HL-60 (cell line): Measurements from ENCODE around the gene RCAN1.

Experiments
- DNase-seq, 2 experiments: peaks; one replicate each; pipeline ENCODE4 v3.0.0-alpha.2; 2010 to 2020; ENCODE audit warnings: low read depth in 1 of 2, low spot score in 1 of 2
- H3K27ac ChIP-seq: fragments of 250-450 bp; sonication (Bioruptor Pico); replicated peaks from 2 replicates; pipeline ENCODE4 v1.5.1; 2020; ENCODE audit warnings: mild to moderate bottlenecking, moderate library complexity
- H3K27me3 ChIP-seq: fragments of 250-450 bp; sonication (Bioruptor Pico); 2 replicates; pipeline ENCODE4 v1.5.1; 2021; ENCODE audit warnings: mild to moderate bottlenecking, moderate library complexity; ENCODE audit not compliant: insufficient read depth, poor library complexity, severe bottlenecking
- H3K4me3 ChIP-seq: replicated peaks from 2 replicates; pipeline ENCODE4 v1.5.1; 2011; ENCODE audit warnings: mild to moderate bottlenecking, control low read depth, low read length; ENCODE audit not compliant: insufficient read depth
- GABPA ChIP-seq: IDR thresholded peaks from 2 replicates; pipeline ENCODE4 v1.6.1; 2012; ENCODE audit warnings: low read depth
- POLR2AphosphoS5 ChIP-seq: IDR thresholded peaks from 2 replicates; pipeline ENCODE4 v1.6.1; 2012; ENCODE audit warnings: low read depth
- SPI1 ChIP-seq: IDR thresholded peaks from 2 replicates; pipeline ENCODE4 v1.6.1; 2012; ENCODE audit warnings: low read depth, mild to moderate bottlenecking, borderline replicate concordance
- TF ChIP-seq, protein P1 (sequence below): IDR thresholded peaks from one replicate; pipeline ENCODE4 v1.5.1; 2011; ENCODE audit warnings: low read length, control low read depth, inconsistent platforms; ENCODE audit not compliant: insufficient read depth
- TF ChIP-seq, protein P2 (sequence below): IDR thresholded peaks from 2 replicates; pipeline ENCODE4 v1.6.1; 2012; ENCODE audit warnings: low read depth; ENCODE audit not compliant: insufficient replicate concordance

RCAN1 gene

DNA sequence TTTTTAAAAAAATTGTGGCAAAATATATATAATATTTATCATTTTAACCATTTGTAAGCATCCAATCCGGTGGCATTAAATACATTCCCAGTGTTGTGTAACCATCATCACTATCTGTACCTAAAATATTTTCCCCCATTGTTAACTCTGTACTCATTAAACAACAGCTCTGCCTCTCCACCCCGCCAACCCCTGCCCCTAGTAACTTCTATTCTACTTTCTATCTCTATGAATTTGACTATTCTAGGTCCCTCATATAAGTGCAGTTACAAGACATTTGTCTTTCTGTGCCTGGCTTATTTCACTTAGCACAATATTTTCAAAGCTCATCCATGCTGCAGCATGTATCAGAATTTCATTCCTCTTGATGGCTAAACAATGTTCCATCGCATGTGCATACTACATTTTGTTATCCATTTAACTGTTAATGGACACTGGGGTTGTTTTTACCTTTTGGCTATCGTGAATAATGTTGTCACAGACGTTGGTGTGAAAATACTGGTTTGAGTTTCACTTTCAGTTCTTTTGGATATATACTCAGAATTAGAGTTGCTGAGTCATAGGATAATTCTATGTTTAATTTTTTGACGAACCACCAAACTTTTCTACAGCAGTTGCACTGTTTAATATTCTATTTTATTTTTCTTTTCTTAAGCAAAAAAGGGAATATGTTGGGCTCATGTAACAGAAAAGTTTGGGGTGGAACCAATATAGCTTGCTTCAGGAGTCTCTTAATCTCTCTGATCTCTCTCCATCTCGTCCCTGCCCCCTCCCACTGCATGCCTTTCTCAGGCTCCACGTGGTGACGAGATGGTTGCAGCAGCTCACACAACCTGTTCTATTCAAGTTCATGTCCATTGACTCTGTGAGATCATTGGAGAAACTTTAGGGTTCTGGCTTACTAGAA, 25.2 kb upstream of the RCAN1 start:
- DNase-seq = no peak
- TF ChIP-seq, protein P1, sequence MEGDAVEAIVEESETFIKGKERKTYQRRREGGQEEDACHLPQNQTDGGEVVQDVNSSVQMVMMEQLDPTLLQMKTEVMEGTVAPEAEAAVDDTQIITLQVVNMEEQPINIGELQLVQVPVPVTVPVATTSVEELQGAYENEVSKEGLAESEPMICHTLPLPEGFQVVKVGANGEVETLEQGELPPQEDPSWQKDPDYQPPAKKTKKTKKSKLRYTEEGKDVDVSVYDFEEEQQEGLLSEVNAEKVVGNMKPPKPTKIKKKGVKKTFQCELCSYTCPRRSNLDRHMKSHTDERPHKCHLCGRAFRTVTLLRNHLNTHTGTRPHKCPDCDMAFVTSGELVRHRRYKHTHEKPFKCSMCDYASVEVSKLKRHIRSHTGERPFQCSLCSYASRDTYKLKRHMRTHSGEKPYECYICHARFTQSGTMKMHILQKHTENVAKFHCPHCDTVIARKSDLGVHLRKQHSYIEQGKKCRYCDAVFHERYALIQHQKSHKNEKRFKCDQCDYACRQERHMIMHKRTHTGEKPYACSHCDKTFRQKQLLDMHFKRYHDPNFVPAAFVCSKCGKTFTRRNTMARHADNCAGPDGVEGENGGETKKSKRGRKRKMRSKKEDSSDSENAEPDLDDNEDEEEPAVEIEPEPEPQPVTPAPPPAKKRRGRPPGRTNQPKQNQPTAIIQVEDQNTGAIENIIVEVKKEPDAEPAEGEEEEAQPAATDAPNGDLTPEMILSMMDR = no peak
- TF ChIP-seq POLR2AphosphoS5 = no peak
- TF ChIP-seq GABPA = no peak
- TF ChIP-seq, protein P2, sequence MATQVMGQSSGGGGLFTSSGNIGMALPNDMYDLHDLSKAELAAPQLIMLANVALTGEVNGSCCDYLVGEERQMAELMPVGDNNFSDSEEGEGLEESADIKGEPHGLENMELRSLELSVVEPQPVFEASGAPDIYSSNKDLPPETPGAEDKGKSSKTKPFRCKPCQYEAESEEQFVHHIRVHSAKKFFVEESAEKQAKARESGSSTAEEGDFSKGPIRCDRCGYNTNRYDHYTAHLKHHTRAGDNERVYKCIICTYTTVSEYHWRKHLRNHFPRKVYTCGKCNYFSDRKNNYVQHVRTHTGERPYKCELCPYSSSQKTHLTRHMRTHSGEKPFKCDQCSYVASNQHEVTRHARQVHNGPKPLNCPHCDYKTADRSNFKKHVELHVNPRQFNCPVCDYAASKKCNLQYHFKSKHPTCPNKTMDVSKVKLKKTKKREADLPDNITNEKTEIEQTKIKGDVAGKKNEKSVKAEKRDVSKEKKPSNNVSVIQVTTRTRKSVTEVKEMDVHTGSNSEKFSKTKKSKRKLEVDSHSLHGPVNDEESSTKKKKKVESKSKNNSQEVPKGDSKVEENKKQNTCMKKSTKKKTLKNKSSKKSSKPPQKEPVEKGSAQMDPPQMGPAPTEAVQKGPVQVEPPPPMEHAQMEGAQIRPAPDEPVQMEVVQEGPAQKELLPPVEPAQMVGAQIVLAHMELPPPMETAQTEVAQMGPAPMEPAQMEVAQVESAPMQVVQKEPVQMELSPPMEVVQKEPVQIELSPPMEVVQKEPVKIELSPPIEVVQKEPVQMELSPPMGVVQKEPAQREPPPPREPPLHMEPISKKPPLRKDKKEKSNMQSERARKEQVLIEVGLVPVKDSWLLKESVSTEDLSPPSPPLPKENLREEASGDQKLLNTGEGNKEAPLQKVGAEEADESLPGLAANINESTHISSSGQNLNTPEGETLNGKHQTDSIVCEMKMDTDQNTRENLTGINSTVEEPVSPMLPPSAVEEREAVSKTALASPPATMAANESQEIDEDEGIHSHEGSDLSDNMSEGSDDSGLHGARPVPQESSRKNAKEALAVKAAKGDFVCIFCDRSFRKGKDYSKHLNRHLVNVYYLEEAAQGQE = no peak
- TF ChIP-seq SPI1 = no peak
- H3K27me3 ChIP-seq = no peaks in the 10 kb centered on the region
- H3K4me3 ChIP-seq = no peak overlapping the region
- no peak overlapping the region for H3K27ac ChIP-seq

DNA sequence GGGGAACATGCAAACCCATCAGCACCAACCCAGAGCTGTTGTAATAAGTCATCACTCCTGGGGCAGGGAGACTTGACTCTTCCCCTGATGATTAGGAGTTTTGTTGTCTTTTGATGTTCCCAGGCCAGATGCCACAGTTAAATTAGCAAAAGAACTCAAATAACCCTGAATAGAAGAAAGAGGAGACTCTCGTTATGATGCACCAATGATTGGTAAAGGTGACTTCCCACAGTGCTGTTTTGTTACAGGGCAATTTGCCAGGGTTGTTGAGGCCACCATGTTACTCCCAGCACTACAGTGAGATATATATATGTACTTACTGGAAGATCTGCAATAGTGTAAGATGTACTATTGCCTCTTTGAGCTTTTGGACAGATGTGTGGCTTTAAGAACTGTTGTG, 24.3 kb upstream of the RCAN1 start:
- no peak for TF ChIP-seq GABPA
- no peak for TF ChIP-seq SPI1
- TF ChIP-seq, protein P2 = no peak
- TF ChIP-seq POLR2AphosphoS5 = no peak
- TF ChIP-seq, protein P1 = no peak
- H3K4me3 ChIP-seq = no peak overlapping the region
- H3K27ac ChIP-seq = no peak overlapping the region
- no peak for DNase-seq
- H3K27me3 ChIP-seq = no peaks in the 10 kb centered on the region

DNA sequence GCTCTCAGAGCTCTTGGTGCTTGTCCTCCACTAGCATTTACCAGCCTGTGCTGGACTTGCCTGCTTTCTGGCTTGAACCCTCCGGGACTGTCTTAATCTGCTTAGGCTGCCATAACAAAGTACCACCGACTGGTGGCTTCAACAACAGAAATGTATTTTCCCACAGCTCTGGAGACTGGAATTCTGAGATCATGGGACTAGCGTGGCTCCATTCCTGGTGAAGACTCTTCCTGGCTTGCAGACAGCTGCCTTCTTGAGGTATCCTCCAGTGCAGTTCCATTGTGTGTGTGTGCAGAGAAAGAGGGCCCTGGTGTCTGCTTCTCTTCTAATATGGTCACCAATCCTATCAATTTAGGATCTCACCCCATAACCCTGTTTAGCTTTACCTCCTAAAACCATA, 22.0 kb upstream of the RCAN1 start:
- no peak overlapping the region for H3K4me3 ChIP-seq
- DNase-seq = no peak
- H3K27me3 ChIP-seq = no peaks in the 10 kb centered on the region
- H3K27ac ChIP-seq = no peak overlapping the region
- TF ChIP-seq, protein P1 = no peak
- no peak for TF ChIP-seq GABPA
- TF ChIP-seq, protein P2 = no peak
- TF ChIP-seq POLR2AphosphoS5 = no peak
- TF ChIP-seq SPI1 = no peak
